ENCODE results near the gene LRG1.
"Not testable (repeated sequence)": the region's sequence is repeated elsewhere in the genome, so short reads cannot be mapped to it uniquely, and the experiment has no call there.

The LRG1 gene

DNA sequence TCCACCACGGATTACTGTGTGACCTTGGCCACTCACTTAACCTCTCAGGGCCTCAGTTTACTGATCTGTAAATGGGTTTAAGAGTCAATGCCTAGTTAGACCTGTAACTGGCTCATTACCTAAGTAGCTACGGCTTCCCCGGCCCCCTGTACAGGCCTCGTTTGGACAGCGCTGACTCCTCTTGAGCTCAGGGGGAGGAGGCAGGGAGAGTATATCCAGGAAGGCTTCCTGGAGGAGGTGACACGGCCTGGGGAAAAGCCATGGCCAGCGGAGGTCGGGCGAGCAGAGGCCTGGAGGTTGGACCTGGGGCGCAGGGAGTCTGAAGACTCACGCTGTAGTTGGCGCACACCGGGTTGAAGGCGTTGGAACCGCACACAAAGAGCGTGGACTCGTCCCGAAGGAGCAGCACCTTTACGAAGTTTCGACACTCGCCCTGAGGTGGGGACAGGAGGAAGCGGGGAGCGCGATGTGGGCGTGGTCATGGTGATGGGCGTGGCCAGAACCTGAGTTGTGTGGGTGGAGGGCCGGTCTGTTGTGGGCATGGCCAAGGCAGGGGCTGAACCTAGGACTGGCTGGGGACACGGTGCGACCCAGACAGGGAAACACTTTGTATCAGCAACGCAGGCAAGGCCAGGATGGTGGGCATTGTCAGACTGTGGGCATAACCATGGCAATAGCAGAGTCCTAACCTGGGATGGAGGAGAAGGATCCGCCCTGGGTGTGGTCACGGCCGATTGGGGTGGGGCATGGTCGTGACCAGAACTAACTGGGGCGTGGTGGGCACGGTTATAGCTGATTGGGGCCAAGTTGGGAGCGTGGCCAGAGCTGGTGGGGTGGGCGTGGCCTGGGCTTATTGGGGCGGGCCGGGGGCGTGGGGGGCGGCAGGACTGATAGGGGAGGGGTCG is 16.1 kb upstream of the LRG1 start:
- intact Hi-C loops (cut with DNase I), result no loop called here
- no peak for DNase-seq

DNA sequence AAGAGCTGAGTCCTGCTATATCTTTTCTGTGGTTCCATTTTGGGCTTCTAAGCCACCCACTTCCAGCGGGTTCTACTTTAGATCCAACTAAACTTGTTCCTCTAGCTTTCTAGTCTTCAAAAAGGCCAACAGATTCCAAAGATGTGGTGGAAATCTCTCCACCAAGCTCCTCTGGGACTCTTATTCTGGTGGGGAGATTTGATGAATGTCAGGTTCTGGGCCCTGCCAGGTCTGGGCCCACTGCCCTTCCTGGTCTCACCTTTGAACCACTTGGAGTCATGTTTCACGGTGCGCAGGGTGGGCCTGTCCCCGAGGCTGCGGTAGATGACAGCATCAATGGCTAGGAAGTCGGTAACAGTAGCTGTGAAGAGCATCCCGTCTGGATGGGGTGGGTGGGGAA is 14.9 kb upstream of the LRG1 start:
- no peak for DNase-seq
- intact Hi-C loops (cut with DNase I), result no loop called here

DNA sequence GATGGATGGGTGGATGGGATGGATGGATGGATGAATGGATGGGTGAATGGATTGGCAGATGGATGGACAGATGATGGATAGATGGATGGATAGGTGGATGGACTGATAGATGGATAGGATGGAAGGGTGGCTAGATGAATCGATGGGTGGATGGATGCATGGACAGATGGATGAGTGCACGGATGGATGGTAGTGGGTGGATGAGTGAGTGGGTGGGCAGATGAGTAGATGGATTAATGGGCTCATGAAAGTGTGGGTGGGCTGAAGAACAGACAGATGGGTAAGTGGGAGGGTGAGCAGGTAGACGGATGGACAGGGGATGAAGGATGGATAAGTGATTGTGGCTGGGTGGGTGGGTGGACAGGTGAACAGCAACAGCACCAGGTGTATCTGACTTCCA is 13.9 kb upstream of the LRG1 start:
- no peak for DNase-seq
- intact Hi-C loops (cut with DNase I), result no loop called here

DNA sequence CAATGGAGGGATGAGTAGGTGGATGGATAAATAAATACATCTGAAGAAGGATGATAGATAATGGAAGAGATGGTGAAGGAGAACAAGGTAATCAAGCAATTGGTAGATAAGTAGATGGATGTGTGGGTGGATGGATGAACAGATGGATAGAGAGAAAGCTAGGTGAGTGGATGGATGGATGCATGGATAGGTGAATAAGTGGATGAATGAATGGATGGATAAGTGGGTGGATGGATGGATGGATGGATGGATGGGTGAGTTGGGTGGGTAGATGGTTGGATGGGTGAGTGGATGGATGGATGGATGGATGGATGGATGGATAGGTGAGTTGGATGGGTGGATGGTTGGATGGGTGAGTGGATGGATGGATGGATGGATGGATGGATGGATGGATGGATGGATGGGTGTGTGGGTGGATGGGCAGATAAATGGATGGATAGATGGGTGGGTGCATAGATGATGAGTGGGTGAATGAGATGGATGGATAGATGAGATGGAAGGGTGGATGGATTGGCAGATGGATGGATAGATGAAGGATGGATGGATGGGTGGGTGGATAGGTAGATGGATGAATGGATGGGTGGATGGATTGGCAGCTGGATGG is 13.4 kb upstream of the LRG1 start:
- intact Hi-C loops (cut with DNase I), result no loop called here

DNA sequence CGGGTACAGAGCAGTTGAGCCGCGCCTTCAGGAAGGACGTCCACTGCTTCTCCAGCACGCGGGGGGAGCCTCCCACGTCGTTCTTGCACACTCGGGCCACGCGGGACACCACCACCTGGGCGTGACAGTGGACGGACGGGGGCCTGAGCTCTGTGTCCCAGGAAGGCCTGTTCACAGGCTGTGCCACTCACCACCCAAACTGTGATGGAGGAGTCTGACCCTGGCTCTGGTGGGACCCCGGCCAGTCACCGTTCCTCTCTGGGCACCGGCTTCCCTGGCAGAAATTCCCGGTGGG is 12.6 kb upstream of the LRG1 start:
- DNase-seq, result no peak
- intact Hi-C loops (cut with DNase I), result no loop called here

More for the DNA sequence above, 13.4 kb upstream of the LRG1 start:
- no peak for DNase-seq

DNA sequence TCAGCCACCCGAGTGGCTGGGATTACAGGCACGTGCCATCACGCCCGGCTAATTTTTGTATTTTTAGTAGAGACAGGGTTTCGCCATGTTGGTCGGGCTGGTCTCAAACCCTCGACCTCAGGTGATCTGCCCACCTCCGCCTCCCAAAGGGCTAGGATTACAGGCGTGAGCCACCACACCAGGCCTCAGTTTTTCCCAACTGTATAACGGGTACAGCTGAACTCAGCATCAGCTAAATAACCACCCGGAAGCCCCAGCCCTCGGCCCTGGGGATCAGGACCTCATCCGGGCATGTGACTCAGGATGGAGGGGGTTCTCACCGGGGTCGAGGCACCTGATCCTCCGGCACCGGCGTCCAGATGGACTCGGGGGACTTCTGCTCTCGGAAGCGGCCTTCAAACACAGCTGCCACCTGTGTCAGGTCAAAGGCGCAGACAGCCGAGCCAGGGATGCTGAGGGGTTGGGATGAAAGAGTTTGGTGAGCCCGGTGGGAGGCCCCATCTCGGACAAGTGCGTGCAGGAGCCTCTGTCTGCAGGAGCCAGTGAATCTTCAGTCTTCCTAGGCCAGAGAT is 10.7 kb upstream of the LRG1 start:
- intact Hi-C loops (cut with DNase I), result no loop called here
- DNase-seq, result no peak

DNA sequence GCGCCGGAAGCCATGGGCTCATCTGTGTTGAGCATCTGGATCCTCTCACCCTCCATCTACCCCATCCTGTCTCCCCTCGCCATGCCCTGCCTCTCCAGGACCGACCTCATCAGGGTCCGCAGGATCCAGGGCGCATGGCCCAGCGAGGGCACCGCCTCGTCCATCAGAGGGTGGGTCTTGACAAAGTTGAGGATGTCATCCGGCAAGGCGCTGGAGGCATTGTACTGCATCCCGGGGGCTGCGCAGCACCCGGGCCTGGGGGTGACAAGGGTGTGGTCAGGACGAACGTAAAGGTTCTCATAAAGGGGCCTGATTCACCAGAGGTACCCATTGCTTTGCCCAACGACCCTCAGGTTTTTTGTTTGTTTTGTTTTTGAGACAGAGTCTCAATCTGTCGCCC is 10.2 kb upstream of the LRG1 start:
- no peak for DNase-seq
- intact Hi-C loops (cut with DNase I), result no loop called here

DNA sequence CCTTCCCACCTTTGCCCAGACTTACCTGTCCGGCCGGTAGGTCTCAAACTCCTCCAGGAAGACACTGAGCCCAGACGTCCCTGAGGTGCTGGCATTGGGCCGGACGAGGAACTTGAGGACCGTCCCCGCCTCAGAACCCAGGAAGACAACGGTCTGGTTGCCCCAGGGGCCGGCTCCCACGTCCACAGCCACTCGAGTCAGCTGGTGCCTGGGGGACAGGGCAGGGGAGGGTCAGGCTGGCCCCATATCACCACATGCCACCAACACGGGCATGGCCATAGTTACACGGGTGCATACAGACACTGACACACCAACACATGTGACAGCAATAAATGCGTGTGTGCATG is 8.4 kb upstream of the LRG1 start:
- intact Hi-C loops (cut with DNase I), result no loop called here

DNA sequence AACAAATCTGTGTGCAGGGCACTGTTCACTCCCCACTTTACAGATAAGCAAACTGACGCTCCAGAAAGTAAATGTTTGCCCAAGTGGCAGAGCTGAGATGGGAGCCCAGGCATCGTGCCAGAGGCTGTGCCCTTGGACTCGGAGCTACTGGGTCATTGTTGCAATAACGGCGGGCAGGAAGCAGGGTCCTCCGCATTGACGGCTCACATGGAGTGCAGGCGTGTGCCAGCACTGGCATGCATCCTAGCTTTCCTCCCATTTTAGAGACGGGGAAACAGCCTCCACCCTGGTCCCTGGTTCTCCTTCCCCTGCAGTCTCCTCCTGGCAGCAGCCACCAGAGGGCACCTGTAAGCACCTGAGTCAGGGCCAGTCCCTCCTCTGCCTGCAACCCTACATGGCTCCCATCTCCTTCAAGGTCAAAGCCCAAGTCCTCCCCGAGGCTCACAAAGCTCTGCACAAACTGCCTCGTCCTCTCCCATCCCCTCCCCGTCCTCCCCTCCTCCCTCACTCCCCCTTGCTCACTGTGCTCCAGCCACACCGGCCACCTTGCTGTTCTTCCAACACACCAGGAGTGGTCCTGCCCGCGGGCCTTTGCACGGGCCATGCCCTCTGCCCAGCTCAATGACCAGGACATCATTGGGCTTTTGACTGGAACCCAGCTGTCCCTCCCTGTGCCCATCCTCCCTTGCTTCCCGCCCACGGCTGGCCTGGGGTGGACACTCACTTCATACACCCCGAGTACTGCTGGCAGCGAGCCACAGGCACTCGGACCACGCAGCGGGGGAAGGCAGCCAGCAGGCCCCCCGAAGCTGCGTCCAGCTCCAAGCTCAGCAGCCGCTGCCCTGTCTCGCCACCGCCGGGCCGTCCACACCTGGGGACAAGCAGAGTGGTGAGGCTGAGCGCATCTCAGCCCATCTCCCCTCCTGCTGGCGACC is 7.7 kb upstream of the LRG1 start:
- peak in 6 of 42 donors; percentile 17 to 52 (median 34) for DNase-seq
- intact Hi-C loops (cut with DNase I), result no loop called here

More for the DNA sequence above, 8.4 kb upstream of the LRG1 start:
- no peak for DNase-seq

DNA sequence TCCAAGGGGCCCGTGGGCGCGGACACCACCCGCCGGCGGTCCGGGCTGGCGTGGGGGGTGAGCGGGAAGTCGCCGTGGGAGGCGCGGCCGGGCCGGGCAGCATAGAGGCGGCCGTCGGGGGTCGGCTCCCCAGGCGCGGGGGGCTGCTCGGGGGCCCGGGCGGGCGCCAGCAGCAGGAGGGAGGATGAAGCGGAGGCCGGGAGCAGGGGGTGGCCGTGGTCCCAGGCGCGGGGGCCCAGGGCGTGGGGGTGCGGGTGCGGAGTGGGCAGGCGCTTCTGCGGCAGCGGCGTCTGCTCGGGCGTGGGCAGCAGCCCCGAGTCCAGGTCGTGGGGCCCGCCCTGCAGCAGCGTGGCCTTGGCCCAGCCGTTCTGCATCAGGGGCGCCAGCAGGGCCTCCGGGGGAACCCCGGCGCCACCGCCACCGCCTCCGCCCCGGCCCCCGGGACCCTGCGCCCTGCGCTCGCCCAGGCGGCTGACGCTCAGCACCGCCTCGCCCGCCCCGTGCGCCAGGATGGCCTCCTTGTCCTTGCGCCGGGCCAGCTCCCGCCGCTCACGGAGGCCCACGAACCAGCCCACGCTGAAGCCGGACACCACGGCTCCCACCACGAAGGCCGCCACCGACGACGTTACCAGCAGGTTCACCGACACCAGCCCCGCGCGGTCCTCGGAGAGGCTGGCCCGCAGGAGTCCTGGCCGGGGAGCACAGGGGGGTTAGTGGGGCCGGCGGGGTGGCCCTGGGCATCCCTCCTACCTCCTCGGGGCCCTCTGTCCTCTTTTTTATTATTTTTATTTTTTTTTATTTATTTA is 4.2 kb upstream of the LRG1 start:
- DNase-seq, result no peak
- intact Hi-C loops (cut with DNase I), result no loop called here

DNA sequence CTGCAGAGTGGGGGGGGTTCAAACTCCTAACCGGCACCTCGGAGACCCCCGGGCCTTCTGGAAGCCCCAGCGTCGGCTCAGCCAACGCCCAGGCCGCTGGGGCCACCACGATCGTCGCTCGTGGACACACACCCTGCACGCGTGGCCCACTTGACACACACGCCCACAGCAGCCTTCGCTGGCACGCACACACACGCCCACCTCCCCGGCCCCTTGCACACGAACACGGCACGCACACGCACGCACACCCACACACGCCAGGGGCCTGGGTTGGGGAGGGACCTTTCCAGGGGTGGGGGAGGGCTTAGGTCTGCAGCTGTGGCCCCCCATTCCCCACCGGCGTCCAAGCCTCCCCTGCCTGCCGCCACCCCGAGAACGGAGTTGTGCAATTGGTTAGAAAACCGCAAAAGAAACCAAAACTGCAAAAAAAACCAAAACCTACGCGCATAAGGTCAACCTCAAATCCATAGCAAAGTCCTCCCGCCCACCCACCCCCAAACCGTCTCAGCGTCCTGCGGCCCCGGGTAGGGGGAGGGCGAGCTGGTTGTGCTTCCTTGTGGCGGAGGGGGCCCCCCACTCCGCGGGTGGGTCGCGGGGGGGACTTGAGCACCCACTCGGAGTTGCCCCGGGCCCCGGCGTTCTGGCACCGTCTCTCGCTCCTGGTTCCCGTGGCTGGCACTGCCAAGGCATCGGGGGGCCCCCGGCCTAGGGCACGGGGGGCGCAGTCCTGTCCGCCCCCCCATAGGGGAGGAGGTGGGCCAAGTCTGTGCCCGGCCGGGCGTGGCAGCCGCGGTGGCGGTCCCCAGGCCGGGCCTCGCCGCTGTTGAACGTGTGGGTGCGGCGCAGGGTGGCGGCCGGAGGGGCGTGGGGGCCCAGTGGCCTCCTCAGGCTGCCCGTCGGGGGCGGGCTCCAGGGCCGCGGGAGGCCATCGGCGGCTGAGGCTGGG is 3.3 kb upstream of the LRG1 start:
- DNase-seq, result no peak
- intact Hi-C loops (cut with DNase I), result no loop called here

DNA sequence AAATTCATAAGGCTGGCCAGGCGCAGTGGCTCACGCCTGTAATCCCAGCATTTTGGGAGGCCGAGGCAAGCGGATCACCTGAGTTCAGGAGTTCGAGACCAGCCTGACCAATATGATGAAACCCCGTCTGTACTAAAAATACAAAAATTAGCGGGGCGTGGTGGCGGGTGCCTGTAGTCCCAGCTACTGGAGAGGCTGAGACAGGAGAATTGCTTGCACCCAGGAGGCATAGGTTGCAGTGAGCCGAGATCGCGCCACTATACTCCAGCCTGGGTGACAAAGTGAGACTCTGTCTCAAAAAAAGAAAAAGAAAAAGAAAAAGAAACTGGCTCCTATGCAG is 1.9 kb upstream of the LRG1 start:
- intact Hi-C loops (cut with DNase I); DNase-seq: not testable (repeated sequence)

DNA sequence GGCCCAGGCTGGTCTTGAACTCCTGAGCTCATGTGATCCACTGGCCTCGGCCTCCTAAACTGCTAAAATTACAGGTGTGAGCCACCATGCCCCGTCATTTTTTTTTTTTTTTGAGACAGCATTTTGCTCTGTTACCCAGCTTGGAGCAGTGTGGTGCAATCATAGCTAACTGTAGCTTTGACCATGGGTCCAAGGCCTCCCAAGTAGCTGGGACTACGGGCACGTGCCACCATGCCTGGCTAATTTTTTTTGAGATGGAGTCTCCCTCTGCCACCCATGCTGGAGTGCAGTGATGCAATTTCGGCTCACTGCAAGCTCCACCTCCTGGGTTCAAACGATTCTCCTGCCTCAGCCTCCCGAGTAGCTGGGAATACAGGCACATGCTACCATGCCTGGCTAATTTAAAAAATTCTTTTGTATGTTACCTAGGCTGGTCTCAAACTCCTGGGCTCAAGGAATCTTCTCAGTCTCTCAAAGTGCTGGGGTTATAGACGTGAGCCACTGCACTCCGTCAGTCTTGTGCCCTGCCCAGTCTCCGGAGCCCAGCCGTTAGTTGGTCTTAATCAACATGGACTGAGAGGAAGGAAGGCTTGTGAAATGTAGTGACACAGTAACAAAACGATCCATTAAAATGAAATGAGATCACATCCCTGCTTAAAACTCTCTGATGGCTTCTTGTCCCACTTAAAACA is 1.4 kb upstream of the LRG1 start:
- intact Hi-C loops (cut with DNase I), result no loop called here
- no peak for DNase-seq

DNA sequence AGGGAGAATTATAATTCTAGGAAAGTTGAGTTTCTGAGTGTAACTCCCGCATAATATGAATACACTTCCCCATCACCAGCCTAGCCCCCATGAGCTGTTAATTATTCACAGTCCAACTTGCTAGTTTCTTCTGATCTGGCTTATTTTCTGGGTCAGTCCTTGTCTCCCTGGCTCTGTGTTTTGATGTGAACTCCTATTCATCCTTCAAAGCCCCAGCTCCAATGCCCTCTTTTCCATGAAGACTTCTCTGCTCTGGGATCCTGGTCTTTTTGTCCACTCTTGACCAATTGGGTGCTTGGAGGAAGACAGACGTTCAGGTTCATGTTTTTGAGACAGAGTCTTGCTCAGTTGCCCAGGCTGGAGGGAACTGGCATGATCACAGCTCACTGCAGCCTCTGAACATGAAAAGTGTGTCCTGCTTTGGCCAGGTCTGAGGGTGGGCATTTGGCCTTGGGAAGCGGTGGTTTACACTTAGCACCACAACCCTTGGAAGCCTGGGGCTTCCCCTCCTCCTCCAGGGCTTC is 605 bp downstream of the LRG1 start:
- DNase-seq, result no peak
- intact Hi-C loops (cut with DNase I), result no loop called here

DNA sequence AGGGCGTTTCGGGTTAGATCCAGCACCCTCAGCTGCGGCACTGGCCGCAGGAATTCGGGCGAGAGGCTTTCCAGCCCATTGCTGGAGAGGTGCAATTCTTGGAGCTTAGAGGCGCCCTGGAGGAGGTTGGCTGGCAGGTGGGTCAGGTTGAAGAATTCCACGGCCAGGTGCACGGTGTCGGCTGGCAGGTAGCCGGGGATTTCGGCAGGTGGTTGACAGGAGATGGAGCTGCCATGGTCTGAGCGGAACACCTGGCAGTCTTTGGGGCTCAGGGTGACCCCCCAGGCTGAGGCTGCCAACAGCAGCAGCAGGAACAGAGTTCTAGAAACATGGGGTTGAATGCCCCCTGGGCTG is 1.3 kb downstream of the LRG1 start:
- intact Hi-C loops (cut with DNase I), result no loop called here
- DNase-seq, result no peak

DNA sequence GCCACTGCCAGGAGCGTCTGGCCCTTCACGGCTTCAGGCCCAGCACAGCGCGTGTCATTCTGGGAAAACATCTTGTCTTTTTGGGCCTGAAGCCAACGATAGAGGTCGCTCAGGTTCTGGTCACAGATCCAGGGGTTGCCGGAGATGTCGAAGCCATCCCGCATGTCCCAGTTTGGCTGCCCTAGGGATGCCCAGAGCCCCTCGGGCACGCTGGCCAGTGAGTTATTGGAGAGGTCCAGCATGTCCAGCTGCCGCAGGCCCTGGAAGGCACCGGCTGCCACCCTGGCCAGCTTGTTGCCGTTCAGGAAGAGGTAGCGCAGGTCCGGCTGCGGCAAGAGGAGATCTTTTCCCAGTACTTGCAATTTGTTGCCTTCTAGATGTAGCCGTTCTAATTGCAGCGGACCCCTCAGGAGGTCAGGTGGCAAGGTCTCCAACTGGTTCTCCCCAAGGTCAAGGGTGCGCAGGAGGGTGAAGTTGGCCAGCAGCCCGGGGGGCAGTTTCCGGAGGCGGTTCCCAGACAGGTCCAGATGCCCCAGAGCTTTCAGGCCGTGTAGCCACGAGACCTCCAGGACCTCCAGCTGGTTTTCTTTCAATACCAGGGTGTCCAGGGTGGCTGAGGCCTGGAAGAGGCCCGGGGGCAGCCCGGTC is 1.8 kb downstream of the LRG1 start:
- no peak for DNase-seq
- intact Hi-C loops (cut with DNase I), result no loop called here

DNA sequence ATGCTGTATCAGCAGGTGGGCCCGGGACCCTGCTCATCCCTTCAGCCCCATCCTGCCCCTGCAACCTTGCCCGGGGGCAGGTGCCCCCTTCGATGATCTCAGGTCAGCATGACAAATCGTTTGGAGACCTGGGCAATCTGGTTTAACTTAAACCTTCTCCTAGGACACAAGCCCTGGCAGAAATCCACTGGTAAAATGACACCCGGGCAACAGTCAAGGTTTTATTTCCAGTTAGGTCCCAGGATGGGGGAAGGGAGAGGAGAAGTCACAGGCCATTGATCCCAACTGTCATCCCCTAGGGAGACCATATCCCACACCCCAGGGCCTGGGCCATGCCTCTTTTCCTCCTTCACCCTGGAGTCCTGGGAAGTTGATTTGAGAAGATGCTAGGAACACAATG is 3.0 kb downstream of the LRG1 start:
- DNase-seq, result no peak
- intact Hi-C loops (cut with DNase I), result no loop called here

Measured in head of caudate nucleus (tissue), 42 donors.